NCI-H187 (cell line): ENCODE data around the gene PCAT6.
"Not testable (repeated sequence)": the region's sequence is repeated elsewhere in the genome, so short reads cannot be mapped to it uniquely, and the experiment has no call there.

Experiments used
- DNase-seq, 2 experiments: peaks; one replicate each; lab custom pipeline; 2025; lab: John Stamatoyannopoulos, UW

The PCAT6 gene

GRCh38 chr1:202807451-202807925 lies 3.3 kb upstream of the PCAT6 start:
- DNase-seq: peak in 1 of 2 experiments; percentile 27

GRCh38 chr1:202807926-202808757 lies 2.6 kb upstream of the PCAT6 start, which contains the start of gene KDM5B:
Gene KDM5B (minus strand): TSS chr1:202808421. CDS start chr1:202808305, 116 bp downstream.
- peak; percentile 71 to 79 for DNase-seq

- no peak for DNase-seq
These were observed 1.1 kb upstream of the PCAT6 start for GRCh38 chr1:202809597-202810159.

- DNase-seq: no peak
These were observed 550 bp upstream of the PCAT6 start for GRCh38 chr1:202810193-202810614.

- no peak for DNase-seq
These were observed 782 bp downstream of the PCAT6 start for GRCh38 chr1:202811296-202812175.

- DNase-seq: no peak
These were observed 1.6 kb downstream of the PCAT6 start for GRCh38 chr1:202812176-202813026.

GRCh38 chr1:202815120-202815519 lies 4.4 kb downstream of the PCAT6 start:
- no peak for DNase-seq

- DNase-seq: no peak
These were observed 8.1 kb downstream of the PCAT6 start for GRCh38 chr1:202818819-202819218.

- DNase-seq: no peak
These were observed 10.7 kb downstream of the PCAT6 start for GRCh38 chr1:202821467-202821866.

GRCh38 chr1:202825748-202826147 lies 15.0 kb downstream of the PCAT6 start:
- no peak for DNase-seq

- not testable (repeated sequence) for DNase-seq
These were observed 18.5 kb downstream of the PCAT6 start for GRCh38 chr1:202829223-202829622.

- no peak for DNase-seq
These were observed 21.2 kb downstream of the PCAT6 start for GRCh38 chr1:202831906-202832305.

- no peak for DNase-seq
These were observed 24.2 kb downstream of the PCAT6 start for GRCh38 chr1:202834771-202835547.

- DNase-seq: no peak
These were observed 24.9 kb downstream of the PCAT6 start for GRCh38 chr1:202835548-202836072.

GRCh38 chr1:202836623-202837403 lies 26.1 kb downstream of the PCAT6 start:
- DNase-seq: no peak

GRCh38 chr1:202837746-202838262 lies 27.1 kb downstream of the PCAT6 start:
- no peak for DNase-seq

GRCh38 chr1:202843081-202843480 lies 32.3 kb downstream of the PCAT6 start:
- no peak for DNase-seq

- no peak for DNase-seq
These were observed 33.5 kb downstream of the PCAT6 start for GRCh38 chr1:202844259-202844658.

- DNase-seq: no peak
These were observed 34.2 kb downstream of the PCAT6 start for GRCh38 chr1:202844935-202845334.
